Glutamatergic neuron (in vitro differentiated cells): ENCODE results near the gene STAC2. TPM values are rescaled to one million over a fixed set of nuclear protein-coding genes. Genes with fewer than 3 reads are reported as not detected.

Experiments used
- DNase-seq: peaks from one replicate; pipeline ENCODE4 v3.0.0; 2022
- H3K27ac Mint-ChIP-seq: one replicate; pipeline ENCODE4 v1.8.0; 2020; ENCODE audit warnings: mild to moderate bottlenecking, mixed read lengths, inconsistent platforms; ENCODE audit not compliant: unreplicated experiment
- H3K27me3 Mint-ChIP-seq: one replicate; pipeline ENCODE4 v1.8.0; 2020; ENCODE audit warnings: mild to moderate bottlenecking, moderate library complexity, mixed read lengths, inconsistent platforms; ENCODE audit not compliant: unreplicated experiment
- H3K36me3 Mint-ChIP-seq: one replicate; pipeline ENCODE4 v1.8.0; 2020; ENCODE audit warnings: mild to moderate bottlenecking, mixed read lengths, inconsistent platforms; ENCODE audit not compliant: unreplicated experiment
- H3K4me1 Mint-ChIP-seq: one replicate; pipeline ENCODE4 v1.8.0; 2020; ENCODE audit warnings: mild to moderate bottlenecking, low read depth, mixed read lengths, inconsistent platforms; ENCODE audit not compliant: unreplicated experiment
- H3K4me3 Mint-ChIP-seq: one replicate; pipeline ENCODE4 v1.8.0; 2020; ENCODE audit warnings: mild to moderate bottlenecking, mixed read lengths, inconsistent platforms; ENCODE audit not compliant: unreplicated experiment
- H3K9me3 Mint-ChIP-seq: one replicate; pipeline ENCODE4 v1.8.0; 2020; ENCODE audit warnings: mild to moderate bottlenecking, moderate library complexity, mixed read lengths, inconsistent platforms; ENCODE audit not compliant: unreplicated experiment
- CTCF ChIP-seq: fragments of 200-600 bp; sonication (generic); IDR thresholded peaks from one replicate; pipeline ENCODE4 v1.5.0; 2021; ENCODE audit not compliant: partially characterized antibody, unreplicated experiment
- total RNA-seq: library from RNA; stranded (reverse); fragmentation: NEBNext Ultra II Directional; extraction: Animal tissue kit (Norgen Biotek cat#: 25700); gene quantifications from one replicate; pipeline ENCODE4 v1.2.1, GENCODE V29; 2021; ENCODE audit not compliant: unreplicated experiment

Gene STAC2
- total RNA-seq, 1 donor from 2014 or later, result 1.8 TPM

GRCh38 chr17:39173080-39173479 lies 52.7 kb downstream of the STAC2 start:
- no peak for DNase-seq
- Mint-ChIP-seq H3K27me3 (peaks cover 8% of the 10 kb centered on the region), H3K36me3 (peaks cover 6% of the 10 kb centered on the region), H3K4me3 (no peak overlapping the region), H3K4me1 (peaks cover 14% of the 10 kb centered on the region), H3K9me3 (peaks cover 8% of the 10 kb centered on the region), H3K27ac (no peak overlapping the region)
- no peak for TF ChIP-seq CTCF

DNA sequence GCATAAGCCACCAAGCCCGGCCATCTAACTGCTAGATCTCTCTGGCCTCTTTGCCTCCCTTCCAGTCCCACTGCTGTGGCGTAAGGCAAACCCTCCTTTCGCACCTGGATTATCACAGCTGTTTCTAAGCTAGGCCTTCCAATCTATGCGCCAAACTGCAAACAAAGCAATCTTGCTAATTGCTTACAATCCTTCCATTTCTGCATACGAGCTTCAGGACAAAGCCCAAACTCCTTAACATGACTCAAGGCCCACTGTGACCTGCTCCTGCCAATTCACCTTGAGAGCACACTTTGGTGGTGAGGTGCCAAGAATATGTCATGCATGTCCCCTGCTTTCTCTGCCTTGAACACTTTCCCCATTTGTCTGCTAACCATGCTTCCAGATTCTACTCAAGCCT lies 53.8 kb downstream of the STAC2 start:
- Mint-ChIP-seq H3K4me3 (no peak overlapping the region), H3K36me3 (no peaks in the 10 kb centered on the region), H3K27me3 (peaks cover 8% of the 10 kb centered on the region), H3K27ac (no peak overlapping the region), H3K4me1 (peaks cover 21% of the 10 kb centered on the region), H3K9me3 (peaks cover 8% of the 10 kb centered on the region)
- DNase-seq, result no peak
- no peak for TF ChIP-seq CTCF

GRCh38 chr17:39170558-39170957 lies 55.2 kb downstream of the STAC2 start:
- H3K9me3 Mint-ChIP-seq, result peaks cover 8% of the 10 kb centered on the region
- peaks cover 26% of the 10 kb centered on the region for H3K4me1 Mint-ChIP-seq
- TF ChIP-seq CTCF, result no peak
- no peak overlapping the region for H3K4me3 Mint-ChIP-seq
- H3K36me3 Mint-ChIP-seq, result no peaks in the 10 kb centered on the region
- DNase-seq, result no peak
- no peak overlapping the region for H3K27ac Mint-ChIP-seq
- H3K27me3 Mint-ChIP-seq, result peaks cover 8% of the 10 kb centered on the region

GRCh38 chr17:39170109-39170508 lies 55.6 kb downstream of the STAC2 start:
- H3K36me3 Mint-ChIP-seq, result no peaks in the 10 kb centered on the region
- no peak for DNase-seq
- no peak for TF ChIP-seq CTCF
- H3K4me3 Mint-ChIP-seq, result no peak overlapping the region
- H3K27me3 Mint-ChIP-seq, result peaks cover 8% of the 10 kb centered on the region
- H3K9me3 Mint-ChIP-seq, result peaks cover 8% of the 10 kb centered on the region
- no peak overlapping the region for H3K27ac Mint-ChIP-seq
- H3K4me1 Mint-ChIP-seq, result peaks cover 26% of the 10 kb centered on the region

- DNase-seq, result no peak
- peaks cover 8% of the 10 kb centered on the region for H3K9me3 Mint-ChIP-seq
- no peak overlapping the region for H3K27ac Mint-ChIP-seq
- no peaks in the 10 kb centered on the region for H3K36me3 Mint-ChIP-seq
- H3K4me3 Mint-ChIP-seq, result no peak overlapping the region
- peaks cover 24% of the 10 kb centered on the region for H3K4me1 Mint-ChIP-seq
- no peak for TF ChIP-seq CTCF
- H3K27me3 Mint-ChIP-seq, result peaks cover 13% of the 10 kb centered on the region
These were observed 56.2 kb downstream of the STAC2 start for GRCh38 chr17:39169518-39169917.
